Medulla oblongata (tissue), 1 donor: Measurements from ENCODE around the gene ZNF506.
"Not testable (repeated sequence)": the region's sequence is repeated elsewhere in the genome, so short reads cannot be mapped to it uniquely, and the experiment has no call there.

Experiments
- DNase-seq: peaks from one replicate; pipeline ENCODE4 v3.0.0-alpha.2; 2015; ENCODE audit errors: extremely low spot score

The ZNF506 gene

GRCh38 chr19:19745496-19746285 lies 75.9 kb downstream of the ZNF506 start:
- DNase-seq, result no peak

- no peak for DNase-seq
Measured at GRCh38 chr19:19744641-19745040, 76.9 kb downstream of the ZNF506 start.

- not testable (repeated sequence) for DNase-seq
Measured at GRCh38 chr19:19743921-19744320, 77.6 kb downstream of the ZNF506 start.

GRCh38 chr19:19743176-19743575 lies 78.4 kb downstream of the ZNF506 start:
- no peak for DNase-seq

GRCh38 chr19:19742773-19743172 lies 78.8 kb downstream of the ZNF506 start:
- no peak for DNase-seq
